C4-2B (cell line): ENCODE data around the gene DR1.

Experiments used
- H3K27ac ChIP-seq: fragments of 450-650 bp; 2 replicates; pipeline ENCODE4 v1.5.1; 2017
- CTCF ChIP-seq: fragments of 450-650 bp; conservative IDR thresholded peaks from 2 replicates; pipeline ENCODE4 v1.5.1; 2017; ENCODE audit warnings: mild to moderate bottlenecking
- ZFX ChIP-seq: fragments of 450-650 bp; IDR thresholded peaks from 2 replicates; pipeline ENCODE4 v1.6.1; 2017

The DR1 gene

GRCh38 chr1:93340090-93340489, 5.6 kb upstream of the DR1 start:
- TF ChIP-seq CTCF (no peak), ZFX (no peak)
- H3K27ac ChIP-seq: no peak overlapping the region

- TF ChIP-seq CTCF: no peak
- no peak for TF ChIP-seq ZFX
- H3K27ac ChIP-seq: no peak overlapping the region
These were observed 1.2 kb upstream of the DR1 start for GRCh38 chr1:93344484-93344883.

- TF ChIP-seq ZFX (peak; percentile 29; the same call in 1 of the 2 replicates), CTCF (no peak)
- peak overlapping the region; percentile 89 for H3K27ac ChIP-seq
These were observed 648 bp upstream of the DR1 start for GRCh38 chr1:93344886-93345632.

GRCh38 chr1:93346421-93346993, 800 bp downstream of the DR1 start:
- H3K27ac ChIP-seq: peak overlapping the region; percentile 89
- TF ChIP-seq CTCF (no peak), ZFX (no peak)

- no peak overlapping the region for H3K27ac ChIP-seq
- TF ChIP-seq ZFX (no peak), CTCF (no peak)
These were observed 1.7 kb downstream of the DR1 start for GRCh38 chr1:93347334-93347899.

- TF ChIP-seq CTCF: no peak
- TF ChIP-seq ZFX: no peak
- H3K27ac ChIP-seq: no peak overlapping the region
These were observed 2.5 kb downstream of the DR1 start for GRCh38 chr1:93348104-93348728.
